ENCODE results near the gene MPPED2. TPM values are rescaled to one million over a fixed set of nuclear protein-coding genes. Genes with fewer than 3 reads are reported as not detected.

The MPPED2 gene
- total RNA-seq, 1 donor from 2014 or later: 25.9 TPM

DNA sequence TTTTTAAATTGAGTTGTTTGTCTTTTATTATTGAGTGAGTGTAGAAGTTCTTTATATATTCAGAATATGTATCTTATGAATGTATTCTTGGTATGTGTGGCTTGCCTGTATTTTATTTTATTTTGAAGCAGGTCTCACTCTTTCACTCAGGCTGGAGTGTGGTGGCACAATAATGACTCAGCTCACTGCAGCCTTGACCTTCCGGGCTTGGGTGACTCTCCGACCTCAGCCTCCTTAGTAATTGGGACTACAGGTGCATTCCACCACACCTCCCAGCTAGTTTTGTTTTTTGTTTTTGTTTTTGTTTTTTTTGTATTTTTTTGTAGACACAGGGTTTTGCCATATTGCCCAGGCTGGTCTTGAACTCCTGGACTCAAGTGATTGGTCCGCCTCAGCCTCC, 24.5 kb upstream of the MPPED2 start:
- Mint-ChIP-seq H3K9me3 (ENCODE audit: low read depth) (peaks cover 6% of the 10 kb centered on the region), H3K27me3 (no peaks in the 10 kb centered on the region), H3K27ac (no peak overlapping the region), H3K4me1 (ENCODE audit: low read depth) (peaks cover 11% of the 10 kb centered on the region), H3K36me3 (ENCODE audit: insufficient read depth) (no peaks in the 10 kb centered on the region), H3K4me3 (ENCODE audit: low read depth) (no peak overlapping the region)
- no peak for DNase-seq (ENCODE audit: low spot score, unreplicated experiment)
- TF ChIP-seq CTCF (IDR thresholded peaks at IDR 0.05; ENCODE audit: unreplicated experiment): no peak

GRCh38 chr11:30608534-30608933, 22.4 kb upstream of the MPPED2 start:
- no peak for DNase-seq (ENCODE audit: low spot score, unreplicated experiment)

GRCh38 chr11:30605036-30605605, 19.0 kb upstream of the MPPED2 start:
- DNase-seq (ENCODE audit: low spot score, unreplicated experiment): no peak
- Mint-ChIP-seq H3K36me3 (ENCODE audit: insufficient read depth) (no peaks in the 10 kb centered on the region), H3K9me3 (ENCODE audit: low read depth) (peaks cover 4% of the 10 kb centered on the region), H3K4me1 (ENCODE audit: low read depth) (peaks cover 23% of the 10 kb centered on the region), H3K27me3 (no peaks in the 10 kb centered on the region), H3K4me3 (ENCODE audit: low read depth) (no peak overlapping the region), H3K27ac (peak overlapping the region; percentile 30)
- TF ChIP-seq CTCF (IDR thresholded peaks at IDR 0.05; ENCODE audit: unreplicated experiment): no peak

More at GRCh38 chr11:30608534-30608933, 22.4 kb upstream of the MPPED2 start:
- Mint-ChIP-seq H3K27ac (no peak overlapping the region), H3K36me3 (ENCODE audit: insufficient read depth) (no peaks in the 10 kb centered on the region), H3K9me3 (ENCODE audit: low read depth) (no peaks in the 10 kb centered on the region), H3K4me1 (ENCODE audit: low read depth) (peaks cover 21% of the 10 kb centered on the region), H3K27me3 (no peaks in the 10 kb centered on the region), H3K4me3 (ENCODE audit: low read depth) (no peak overlapping the region)
- no peak for TF ChIP-seq CTCF (IDR thresholded peaks at IDR 0.05; ENCODE audit: unreplicated experiment)

GRCh38 chr11:30603357-30603756, 17.2 kb upstream of the MPPED2 start:
- Mint-ChIP-seq H3K36me3 (ENCODE audit: insufficient read depth) (no peaks in the 10 kb centered on the region), H3K9me3 (ENCODE audit: low read depth) (peaks cover 4% of the 10 kb centered on the region), H3K27ac (no peak overlapping the region), H3K4me3 (ENCODE audit: low read depth) (no peak overlapping the region), H3K4me1 (ENCODE audit: low read depth) (peaks cover 23% of the 10 kb centered on the region), H3K27me3 (no peaks in the 10 kb centered on the region)
- no peak for DNase-seq (ENCODE audit: low spot score, unreplicated experiment)
- TF ChIP-seq CTCF (IDR thresholded peaks at IDR 0.05; ENCODE audit: unreplicated experiment): peak; percentile 3

DNA sequence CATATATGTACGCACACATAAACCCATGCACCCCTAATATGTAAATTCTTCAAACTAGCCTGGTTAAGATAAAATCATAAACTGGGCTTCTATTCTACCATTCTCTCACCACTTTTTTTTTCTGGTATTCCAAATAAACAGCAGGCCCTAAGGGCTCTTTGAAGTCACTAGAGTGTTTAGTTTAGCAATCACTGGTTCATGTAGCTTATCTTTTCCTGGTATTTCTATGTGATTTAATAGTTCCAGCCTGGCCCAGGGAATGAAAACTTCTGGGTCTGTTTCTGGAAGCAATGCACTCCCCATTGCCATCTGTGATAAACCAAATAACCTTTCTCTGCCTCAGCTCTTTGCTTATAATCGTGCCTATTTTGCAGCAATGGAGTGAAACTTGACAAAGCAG, 10.7 kb upstream of the MPPED2 start:
- no peak overlapping the region for H3K4me3 Mint-ChIP-seq (ENCODE audit: low read depth)
- H3K4me1 Mint-ChIP-seq (ENCODE audit: low read depth): peaks cover 19% of the 10 kb centered on the region
- peaks cover 4% of the 10 kb centered on the region for H3K9me3 Mint-ChIP-seq (ENCODE audit: low read depth)
- DNase-seq (ENCODE audit: low spot score, unreplicated experiment): no peak
- peaks cover 9% of the 10 kb centered on the region for H3K27me3 Mint-ChIP-seq
- no peak for TF ChIP-seq CTCF (IDR thresholded peaks at IDR 0.05; ENCODE audit: unreplicated experiment)
- H3K36me3 Mint-ChIP-seq (ENCODE audit: insufficient read depth): no peaks in the 10 kb centered on the region
- H3K27ac Mint-ChIP-seq: no peak overlapping the region
